Prostate gland (tissue), 2 donors: Measurements from ENCODE around the gene ALDH1A2.

Experiments
- CTCF ChIP-seq, 4 experiments: fragments of 200-600 bp in 2 of 4; fragments of 450-650 bp in 2 of 4; sonication (generic) in 2 of 4; IDR thresholded peaks; 1 replicate in 3 of 4; 2 replicates in 1 of 4; pipeline ENCODE4 v1.5.1; 2016 to 2019; ENCODE audit warnings: antibody characterized with exemption in 4 of 4, mild to moderate bottlenecking in 2 of 4, moderate library complexity in 2 of 4
- POLR2A ChIP-seq: fragments of 450-650 bp; IDR thresholded peaks from one replicate; pipeline ENCODE4 v1.6.1; 2016; ENCODE audit warnings: antibody characterized with exemption, mild to moderate bottlenecking
- POLR2AphosphoS5 ChIP-seq: sonication (generic); formaldehyde crosslinking; IDR thresholded peaks from one replicate; pipeline ENCODE4 v1.6.1; 2017; ENCODE audit warnings: antibody characterized with exemption

GRCh38 chr15:57945616-57946015 lies 119.9 kb downstream of the ALDH1A2 start:
- TF ChIP-seq POLR2A (no peak), CTCF (IDR thresholded peaks at IDR 0.05) (no peak), POLR2AphosphoS5 (no peak)
